Right atrium auricular region (tissue), 2 donors: ENCODE measurements around the gene CSF1R. TPM values are rescaled to one million over a fixed set of nuclear protein-coding genes. Genes with fewer than 3 reads are reported as not detected.

Experiments
- DNase-seq: peaks from one replicate; pipeline ENCODE4 v3.0.0-alpha.2; 2019; ENCODE audit warnings: low spot score
- H3K27ac ChIP-seq, 2 donors: fragments of 200-600 bp; sonication (generic); 1 replicate in 1 of 2; 2 replicates in 1 of 2; pipeline ENCODE4 v1.5.1; 2016 to 2019
- H3K27me3 ChIP-seq, 2 donors: fragments of 200-600 bp; sonication (generic); one replicate each; pipeline versions ENCODE4 v1.5.1 to v1.6.0; 2017 to 2019
- H3K36me3 ChIP-seq: fragments of 200-600 bp; sonication (generic); one replicate; pipeline ENCODE4 v1.5.1; 2016
- H3K4me1 ChIP-seq, 2 donors: fragments of 200-600 bp; sonication (generic); one replicate each; pipeline versions ENCODE4 v1.5.1 to v1.6.0; 2017 to 2019
- H3K4me3 ChIP-seq, 2 donors: fragments of 200-600 bp; sonication (generic); 1 replicate in 1 of 2; 2 replicates in 1 of 2; pipeline ENCODE4 v1.5.1; 2017 to 2019; ENCODE audit warnings: mild to moderate bottlenecking in 1 of 2, moderate library complexity in 1 of 2
- H3K9me3 ChIP-seq, 2 donors: fragments of 200-600 bp; sonication (generic); one replicate each; pipeline ENCODE4 v1.5.1; 2019
- CTCF ChIP-seq, 2 donors: fragments of 200-600 bp; sonication (generic); IDR thresholded peaks; one replicate each; pipeline ENCODE4 v1.5.1; 2019; ENCODE audit warnings: antibody characterized with exemption in 2 of 2
- total RNA-seq, 2 donors: library from RNA; depleted of rRNA; stranded (reverse); fragments of >200 nt; gene quantifications; one replicate each; pipeline ENCODE4 v1.1.0, GENCODE V29; 2016

CSF1R gene
- total RNA-seq, 2 donors from 2014 or later = 11.2 to 24.6 TPM

GRCh38 chr5:150056075-150056443 is 30.3 kb downstream of the CSF1R start:
- Histone ChIP-seq H3K36me3 (peaks cover 34% of the 10 kb centered on the region), H3K27ac (no peak overlapping the region), H3K4me3 (no peak overlapping the region), H3K4me1 (no peaks in the 10 kb centered on the region), H3K27me3 (no peaks in the 10 kb centered on the region), H3K9me3 (no peaks in the 10 kb centered on the region)
- no peak for DNase-seq
- no peak for TF ChIP-seq CTCF (IDR thresholded peaks at IDR 0.05)

GRCh38 chr5:150055326-150056074 is 30.9 kb downstream of the CSF1R start:
- TF ChIP-seq CTCF (IDR thresholded peaks at IDR 0.05) = no peak
- H3K4me3 ChIP-seq = no peak overlapping the region
- DNase-seq = no peak
- no peaks in the 10 kb centered on the region for H3K27me3 ChIP-seq
- H3K9me3 ChIP-seq = no peaks in the 10 kb centered on the region
- H3K27ac ChIP-seq = no peak overlapping the region
- no peaks in the 10 kb centered on the region for H3K4me1 ChIP-seq
- peaks cover 40% of the 10 kb centered on the region for H3K36me3 ChIP-seq

- Histone ChIP-seq H3K27ac (no peak overlapping the region), H3K9me3 (no peaks in the 10 kb centered on the region), H3K4me1 (no peaks in the 10 kb centered on the region), H3K4me3 (no peak overlapping the region), H3K36me3 (peaks cover 49% of the 10 kb centered on the region), H3K27me3 (no peaks in the 10 kb centered on the region)
- TF ChIP-seq CTCF (IDR thresholded peaks at IDR 0.05) = no peak
- no peak for DNase-seq
Observed at GRCh38 chr5:150054569-150054968, 31.8 kb downstream of the CSF1R start.

- H3K4me3 ChIP-seq = no peak overlapping the region
- no peak overlapping the region for H3K27ac ChIP-seq
- H3K27me3 ChIP-seq = no peaks in the 10 kb centered on the region
- DNase-seq = no peak
- TF ChIP-seq CTCF (IDR thresholded peaks at IDR 0.05) = no peak
- H3K36me3 ChIP-seq = peaks cover 56% of the 10 kb centered on the region
- no peaks in the 10 kb centered on the region for H3K4me1 ChIP-seq
- no peaks in the 10 kb centered on the region for H3K9me3 ChIP-seq
Observed at GRCh38 chr5:150053713-150054392, 32.5 kb downstream of the CSF1R start.

GRCh38 chr5:150052956-150053712 is 33.2 kb downstream of the CSF1R start:
- TF ChIP-seq CTCF (IDR thresholded peaks at IDR 0.05) = no peak
- Histone ChIP-seq H3K27me3 (no peaks in the 10 kb centered on the region), H3K4me1 (no peaks in the 10 kb centered on the region), H3K36me3 (peaks cover 63% of the 10 kb centered on the region), H3K27ac (no peak overlapping the region), H3K4me3 (no peak overlapping the region), H3K9me3 (no peaks in the 10 kb centered on the region)
- DNase-seq = no peak
